Stimulated activated CD8-positive, alpha-beta memory T cell treated with anti-CD3 and anti-CD28 coated beads, Interleukin-7, amount 100 ng/mL, for 24 hours (primary cell): Measurements from ENCODE around the gene SMIM32.

Source experiments
- DNase-seq: peaks from one replicate; pipeline ENCODE4 v3.0.0-alpha.2; 2020; ENCODE audit warnings: low read depth

The SMIM32 gene

GRCh38 chr5:136186796-136187195, 6.2 kb downstream of the SMIM32 start:
- no peak for DNase-seq

DNA sequence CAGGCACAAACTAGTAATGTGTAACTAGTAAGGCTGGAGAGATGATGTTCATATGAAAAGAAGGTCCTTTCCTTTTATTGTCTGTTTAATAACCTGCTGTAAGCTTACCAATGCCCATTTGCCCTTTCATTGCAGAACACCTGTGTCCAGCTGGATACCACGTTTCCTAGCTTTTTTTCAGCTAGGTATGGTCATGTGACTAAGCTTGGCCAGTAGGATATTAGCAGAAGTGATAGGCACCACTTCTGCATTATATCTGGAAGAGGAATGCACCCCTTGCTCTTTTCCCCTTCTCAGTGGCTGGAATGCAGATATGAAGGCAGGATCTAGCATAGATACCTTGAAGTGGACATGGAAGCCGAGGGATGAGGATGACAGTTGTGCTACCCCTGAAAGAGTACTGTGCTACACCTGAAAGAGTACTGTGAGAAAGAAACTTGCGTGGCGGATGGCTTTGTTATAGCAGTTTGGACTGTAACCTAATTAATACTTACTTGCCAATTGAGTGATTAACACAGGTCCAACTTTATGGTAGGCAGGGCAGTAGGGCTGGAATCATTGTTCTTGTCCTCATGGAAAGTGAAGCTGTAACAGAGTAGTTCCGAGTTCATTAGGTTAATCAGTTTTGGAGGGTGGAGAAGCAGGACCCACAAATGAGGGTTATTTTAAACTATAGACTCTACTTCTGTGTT, 6.8 kb downstream of the SMIM32 start:
- no peak for DNase-seq

- no peak for DNase-seq
Observed at GRCh38 chr5:136182618-136183017, 10.3 kb downstream of the SMIM32 start.

DNA sequence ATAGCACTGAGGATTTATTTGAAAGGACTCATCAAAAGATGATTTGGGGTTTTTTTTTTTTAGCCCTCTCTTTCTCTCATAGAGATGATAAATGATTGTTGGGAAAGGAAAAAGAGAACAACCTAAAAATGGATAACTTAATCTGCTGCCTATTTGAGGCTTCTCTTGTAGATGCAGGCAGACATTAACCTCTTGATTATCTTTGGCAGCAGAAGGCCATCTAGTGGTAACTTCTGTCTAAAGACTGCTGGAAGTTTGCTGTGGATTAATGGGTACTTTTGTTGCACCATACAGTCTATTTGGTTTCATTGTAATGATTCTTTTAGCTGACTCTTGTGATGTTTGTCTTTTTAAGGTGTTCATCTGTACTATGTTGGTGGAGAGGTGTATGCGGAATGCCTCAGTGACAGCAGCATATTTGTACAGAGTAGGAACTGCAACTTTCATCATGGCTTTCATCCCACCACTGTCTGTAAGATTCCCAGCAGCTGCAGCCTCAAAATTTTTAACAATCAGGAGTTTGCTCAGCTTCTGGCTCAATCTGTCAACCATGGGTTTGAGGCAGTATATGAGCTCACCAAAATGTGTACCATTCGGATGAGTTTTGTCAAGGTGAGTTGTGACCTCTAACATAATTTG, 18.8 kb downstream of the SMIM32 start:
- DNase-seq, result no peak

GRCh38 chr5:136169218-136169617, 23.7 kb downstream of the SMIM32 start:
- no peak for DNase-seq

- no peak for DNase-seq
Observed at GRCh38 chr5:136166909-136167308, 26.1 kb downstream of the SMIM32 start.

GRCh38 chr5:136164226-136164625, 28.7 kb downstream of the SMIM32 start:
- DNase-seq, result no peak

GRCh38 chr5:136162008-136162407, 31.0 kb downstream of the SMIM32 start:
- DNase-seq, result no peak

DNA sequence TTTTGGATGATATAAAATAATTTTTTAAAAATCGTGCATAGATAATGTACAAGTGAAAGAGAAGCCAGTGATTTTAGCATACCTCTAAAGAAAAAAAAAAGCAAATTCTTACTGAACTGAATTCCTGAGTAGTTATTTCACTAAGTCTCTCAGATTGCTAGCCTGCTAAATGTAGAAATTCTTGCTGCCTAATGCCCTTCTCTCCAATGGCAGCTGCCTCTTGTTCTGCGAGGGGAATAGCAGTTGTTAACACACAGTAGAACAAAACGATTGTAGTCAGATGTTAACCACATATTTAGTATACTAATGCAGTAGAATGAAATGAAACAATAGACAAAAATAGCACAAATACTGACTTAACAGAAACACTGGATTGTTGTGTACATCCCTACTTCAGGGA, 33.5 kb downstream of the SMIM32 start:
- no peak for DNase-seq

GRCh38 chr5:136157514-136157913, 35.4 kb downstream of the SMIM32 start:
- no peak for DNase-seq

GRCh38 chr5:136155761-136156160, 37.2 kb downstream of the SMIM32 start:
- no peak for DNase-seq

GRCh38 chr5:136155078-136155477, 37.9 kb downstream of the SMIM32 start:
- no peak for DNase-seq

DNA sequence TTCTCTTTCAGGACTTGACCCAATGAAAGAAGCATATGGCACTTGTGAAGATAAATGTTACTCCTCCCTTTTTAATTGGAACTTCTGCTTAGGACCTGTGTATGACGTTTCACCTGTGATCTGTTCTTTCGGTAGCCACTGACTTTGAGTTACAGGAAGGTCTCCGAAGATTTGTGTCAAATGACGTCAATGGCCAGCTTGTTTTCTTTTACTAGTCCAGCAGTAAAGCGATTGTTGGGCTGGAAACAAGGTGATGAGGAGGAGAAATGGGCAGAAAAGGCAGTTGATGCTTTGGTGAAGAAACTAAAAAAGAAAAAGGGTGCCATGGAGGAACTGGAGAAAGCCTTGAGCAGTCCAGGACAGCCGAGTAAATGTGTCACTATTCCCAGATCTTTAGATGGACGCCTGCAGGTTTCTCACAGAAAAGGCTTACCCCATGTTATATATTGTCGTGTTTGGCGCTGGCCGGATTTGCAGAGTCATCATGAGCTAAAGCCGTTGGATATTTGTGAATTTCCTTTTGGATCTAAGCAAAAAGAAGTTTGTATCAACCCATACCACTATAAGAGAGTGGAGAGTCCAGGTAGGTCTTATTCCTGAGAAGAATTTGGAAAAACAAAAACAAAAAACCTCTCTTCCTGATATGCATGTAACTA, 39.3 kb downstream of the SMIM32 start:
- no peak for DNase-seq

DNA sequence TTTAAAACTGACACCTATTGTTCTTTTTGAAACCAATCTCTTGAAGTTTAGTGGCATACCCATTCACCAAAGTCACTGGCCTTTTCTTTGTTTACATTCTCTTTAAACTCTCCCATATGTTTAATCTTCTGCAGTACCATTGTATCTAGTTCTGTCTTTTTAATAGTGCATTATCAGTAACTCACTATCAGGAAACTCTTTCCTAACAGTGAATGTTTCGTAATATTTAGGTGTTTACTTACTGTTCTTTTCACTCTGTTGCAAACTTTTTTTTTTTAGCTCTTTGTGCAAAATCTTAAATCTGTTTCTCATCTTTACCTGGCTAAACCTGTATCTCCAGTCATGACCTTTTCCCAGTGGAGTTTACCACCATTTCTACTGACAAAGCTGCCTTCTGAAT, 43.1 kb downstream of the SMIM32 start:
- no peak for DNase-seq

DNA sequence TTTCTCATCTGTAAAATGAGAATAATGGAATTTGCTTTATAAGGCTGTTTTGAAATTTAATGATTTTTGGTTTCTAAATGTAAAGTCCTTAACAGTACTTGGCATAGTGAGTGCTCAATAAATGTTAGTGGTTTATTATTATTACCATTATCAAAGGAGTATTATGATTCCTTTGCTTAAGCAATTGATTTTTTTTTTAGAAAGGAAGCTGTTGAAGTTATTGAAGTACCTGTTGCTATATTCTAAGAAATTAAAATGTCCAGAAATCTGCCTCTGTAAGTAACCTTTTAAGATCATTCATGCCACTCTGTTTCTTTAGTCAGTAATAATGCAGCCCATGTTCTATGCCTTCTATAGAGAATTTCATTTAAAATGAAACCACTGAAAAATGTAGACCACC, 45.3 kb downstream of the SMIM32 start:
- DNase-seq, result no peak

- DNase-seq, result no peak
Observed at GRCh38 chr5:136146201-136146600, 46.8 kb downstream of the SMIM32 start.

- DNase-seq, result no peak
Observed at GRCh38 chr5:136145030-136145429, 47.9 kb downstream of the SMIM32 start.

GRCh38 chr5:136143763-136144162, 49.2 kb downstream of the SMIM32 start:
- DNase-seq, result no peak

- DNase-seq, result no peak
Observed at GRCh38 chr5:136143312-136143711, 49.6 kb downstream of the SMIM32 start.

DNA sequence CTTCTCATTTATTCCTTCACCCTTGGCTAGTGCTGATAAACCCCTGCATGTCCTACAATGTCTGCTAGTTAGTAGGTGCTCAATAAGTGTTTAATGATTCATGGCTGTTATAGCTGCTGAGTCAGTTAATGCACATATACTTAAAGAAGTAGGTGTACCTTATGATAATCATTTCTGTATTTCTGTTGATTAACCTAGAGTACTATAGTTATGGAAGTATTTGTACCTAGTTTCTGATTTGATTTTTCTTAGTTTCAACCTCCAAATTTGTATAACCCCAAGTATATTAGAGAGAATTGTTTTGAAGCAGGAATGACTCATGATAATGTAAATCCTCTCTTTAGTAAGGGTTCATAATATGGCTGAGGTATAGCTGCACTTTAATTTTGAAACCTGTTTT, 51.4 kb downstream of the SMIM32 start:
- no peak for DNase-seq
